ENCODE measurements around the gene SHKBP1. TPM values are rescaled to one million over a fixed set of nuclear protein-coding genes. Genes with fewer than 3 reads are reported as not detected.
A peak's percentile ranks its signal among the peaks of the same experiment; 100 is the strongest.
"Not testable (repeated sequence)": the region's sequence is repeated elsewhere in the genome, so short reads cannot be mapped to it uniquely, and the experiment has no call there.

Gene SHKBP1
- total RNA-seq, 1 experiment from 2014 or later = 49.7 TPM

DNA sequence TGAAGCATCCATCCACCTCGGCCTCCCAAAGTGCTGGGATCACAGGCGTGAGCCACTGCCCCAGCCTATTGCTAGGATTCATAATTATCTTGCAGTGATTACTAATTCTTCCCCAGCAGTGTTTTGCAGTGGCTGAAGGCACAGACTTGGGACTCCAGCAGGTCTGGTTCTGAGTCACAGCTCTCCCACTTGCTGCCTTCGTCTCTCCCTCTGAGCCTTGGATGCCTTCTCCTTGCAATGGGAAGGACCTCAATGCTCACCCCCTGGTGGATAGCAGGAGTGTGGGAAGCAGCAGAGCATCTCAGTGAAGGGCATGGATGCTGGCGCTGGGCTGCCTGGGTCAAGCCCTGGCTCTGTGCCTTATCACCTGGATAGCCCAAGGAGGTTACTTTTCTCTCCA is 37.6 kb upstream of the SHKBP1 start:
- no peak overlapping the region for H3K27ac ChIP-seq (ENCODE audit: low read length)
- DNase-seq = peak; percentile 35
- H4K20me1 ChIP-seq (ENCODE audit: insufficient read depth, low read depth, low read length) = no peaks in the 10 kb centered on the region
- H3K4me3 ChIP-seq (ENCODE audit: low read length) = no peak overlapping the region
- no peaks in the 10 kb centered on the region for H3K36me3 ChIP-seq (ENCODE audit: insufficient read depth, low read length)
- no peak overlapping the region for H3K9ac ChIP-seq (ENCODE audit: low read length)
- H3K79me2 ChIP-seq (ENCODE audit: low read length) = no peaks in the 10 kb centered on the region
- no peaks in the 10 kb centered on the region for H3K9me2 ChIP-seq (replicated peaks; ENCODE audit: insufficient read depth, low read length)
- no peaks in the 10 kb centered on the region for H3K4me1 ChIP-seq (ENCODE audit: low read length)
- H3K9me3 ChIP-seq (ENCODE audit: low read length) = no peaks in the 10 kb centered on the region
- no peaks in the 10 kb centered on the region for H3K27me3 ChIP-seq (ENCODE audit: low read length)
- H2AFZ ChIP-seq (ENCODE audit: low read length) = no peak overlapping the region
- no peak overlapping the region for H3K4me2 ChIP-seq (ENCODE audit: low read depth, low read length, poor library complexity, severe bottlenecking)

DNA sequence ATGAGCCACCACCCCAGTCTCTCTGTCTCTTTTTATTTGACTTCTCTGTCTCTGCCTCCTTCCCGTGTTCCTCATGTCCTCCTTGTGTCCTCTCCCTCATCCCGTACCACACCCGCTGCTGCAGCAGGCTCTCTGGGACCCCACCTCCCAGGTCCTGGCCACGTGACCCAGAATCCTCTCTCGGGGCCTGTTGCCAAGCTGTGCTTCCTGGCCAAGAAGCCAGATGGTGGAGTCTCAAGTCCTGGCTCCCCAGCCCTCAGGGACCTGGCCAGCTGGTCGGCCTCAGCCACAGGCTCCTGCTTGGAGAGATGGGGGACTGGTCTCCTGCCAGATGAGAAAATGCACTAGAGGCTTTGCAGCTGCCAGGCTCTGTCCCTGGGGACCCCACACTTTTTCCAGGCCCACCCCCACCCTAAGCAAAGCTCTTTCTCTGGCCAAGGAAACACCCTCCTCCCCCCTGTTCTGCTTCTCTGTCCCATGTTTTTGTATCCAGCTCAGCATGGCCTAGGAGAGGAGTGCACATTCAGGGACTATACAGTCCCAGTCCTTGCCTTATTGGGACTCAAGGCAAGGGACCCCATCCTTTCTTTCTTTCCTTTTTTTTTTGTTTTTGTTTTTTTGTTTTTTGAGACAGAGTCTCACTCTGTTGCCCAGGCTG is 34.3 kb upstream of the SHKBP1 start:
- Histone ChIP-seq H2AFZ (ENCODE audit: low read length) (no peak overlapping the region), H3K4me1 (ENCODE audit: low read length) (no peaks in the 10 kb centered on the region), H3K36me3 (ENCODE audit: insufficient read depth, low read length) (no peaks in the 10 kb centered on the region), H3K79me2 (ENCODE audit: low read length) (no peaks in the 10 kb centered on the region), H3K27me3 (ENCODE audit: low read length) (no peaks in the 10 kb centered on the region), H4K20me1 (ENCODE audit: insufficient read depth, low read depth, low read length) (no peaks in the 10 kb centered on the region), H3K9me3 (ENCODE audit: low read length) (no peaks in the 10 kb centered on the region), H3K4me2 (ENCODE audit: low read depth, low read length, poor library complexity, severe bottlenecking) (no peak overlapping the region), H3K9ac (ENCODE audit: low read length) (no peak overlapping the region), H3K9me2 (replicated peaks; ENCODE audit: insufficient read depth, low read length) (no peaks in the 10 kb centered on the region), H3K27ac (ENCODE audit: low read length) (no peak overlapping the region), H3K4me3 (ENCODE audit: low read length) (no peak overlapping the region)
- peak; percentile 35 for DNase-seq

DNA sequence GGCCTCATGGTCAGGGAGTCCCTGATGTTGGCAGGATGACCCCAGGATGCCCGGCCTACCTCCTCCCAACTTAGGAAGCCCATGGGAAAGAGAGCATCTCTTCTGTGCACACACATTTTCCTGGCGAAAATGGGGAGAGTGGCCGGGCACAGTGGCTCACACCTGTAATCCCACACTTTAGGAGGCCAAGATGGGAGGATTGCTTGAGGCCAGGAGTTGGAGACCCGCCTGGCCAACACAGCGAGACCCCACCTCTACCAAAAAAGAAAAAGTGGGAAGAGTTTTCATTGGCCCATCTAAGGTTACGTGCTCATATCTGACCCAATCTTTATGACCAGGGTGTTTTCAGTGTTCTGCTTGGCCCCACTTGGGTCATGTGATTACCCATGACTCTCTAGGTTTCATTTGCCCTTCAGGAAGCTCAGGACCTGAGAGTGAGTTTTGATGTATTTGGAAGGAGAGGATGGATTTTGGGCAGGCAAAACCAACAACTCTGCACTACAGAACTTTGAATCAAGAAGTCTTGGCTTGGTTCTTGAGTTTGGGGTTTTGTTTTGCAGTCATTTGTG is 33.6 kb upstream of the SHKBP1 start:
- no peaks in the 10 kb centered on the region for H4K20me1 ChIP-seq (ENCODE audit: insufficient read depth, low read depth, low read length)
- H3K9me3 ChIP-seq (ENCODE audit: low read length) = no peaks in the 10 kb centered on the region
- no peaks in the 10 kb centered on the region for H3K27me3 ChIP-seq (ENCODE audit: low read length)
- H3K27ac ChIP-seq (ENCODE audit: low read length) = no peak overlapping the region
- no peaks in the 10 kb centered on the region for H3K9me2 ChIP-seq (replicated peaks; ENCODE audit: insufficient read depth, low read length)
- H3K4me1 ChIP-seq (ENCODE audit: low read length) = no peaks in the 10 kb centered on the region
- H3K4me2 ChIP-seq (ENCODE audit: low read depth, low read length, poor library complexity, severe bottlenecking) = no peak overlapping the region
- no peak overlapping the region for H3K9ac ChIP-seq (ENCODE audit: low read length)
- H3K79me2 ChIP-seq (ENCODE audit: low read length) = no peaks in the 10 kb centered on the region
- no peak overlapping the region for H2AFZ ChIP-seq (ENCODE audit: low read length)
- DNase-seq = peak; percentile 17
- no peaks in the 10 kb centered on the region for H3K36me3 ChIP-seq (ENCODE audit: insufficient read depth, low read length)
- no peak overlapping the region for H3K4me3 ChIP-seq (ENCODE audit: low read length)

DNA sequence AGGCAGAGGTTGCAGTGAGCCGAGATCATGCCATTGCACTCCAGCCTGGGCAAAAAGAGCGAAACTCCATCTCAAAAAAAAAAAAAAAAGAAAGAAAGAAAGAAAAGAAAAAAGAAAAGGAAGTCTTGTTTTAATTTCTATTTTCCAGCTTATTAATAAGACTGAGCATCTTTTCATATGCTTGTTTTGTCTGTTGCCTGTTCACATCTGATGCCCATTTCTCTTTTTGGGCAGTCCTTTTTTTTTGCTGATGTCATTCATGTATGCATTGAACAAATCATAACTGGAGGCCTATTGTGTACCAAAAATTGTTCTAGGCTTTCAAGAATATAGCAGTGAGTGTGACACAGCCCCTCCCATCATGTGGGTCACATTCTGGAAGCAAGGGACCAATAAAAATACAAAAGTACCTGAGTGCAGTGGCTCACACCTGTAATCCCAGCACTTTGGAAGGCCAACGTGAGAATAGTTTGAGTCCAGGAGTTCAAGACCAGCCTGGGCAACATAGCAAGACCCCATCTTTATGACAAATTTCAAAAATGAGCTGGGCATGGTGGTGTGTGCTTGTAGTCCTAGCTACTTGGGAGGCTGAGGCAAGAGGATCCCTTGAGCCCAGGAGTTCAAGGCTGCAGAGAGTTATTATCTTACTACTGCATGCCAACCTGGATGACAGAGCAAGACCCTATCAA is 30.4 kb upstream of the SHKBP1 start:
- H3K36me3 ChIP-seq (ENCODE audit: insufficient read depth, low read length); DNase-seq; H3K27me3 ChIP-seq (ENCODE audit: low read length); H3K9ac ChIP-seq (ENCODE audit: low read length); H4K20me1 ChIP-seq (ENCODE audit: insufficient read depth, low read depth, low read length); H3K27ac ChIP-seq (ENCODE audit: low read length); H3K4me3 ChIP-seq (ENCODE audit: low read length); H3K9me3 ChIP-seq (ENCODE audit: low read length); H3K79me2 ChIP-seq (ENCODE audit: low read length); H3K9me2 ChIP-seq (replicated peaks; ENCODE audit: insufficient read depth, low read length); H3K4me2 ChIP-seq (ENCODE audit: low read depth, low read length, poor library complexity, severe bottlenecking); H2AFZ ChIP-seq (ENCODE audit: low read length); H3K4me1 ChIP-seq (ENCODE audit: low read length): not testable (repeated sequence)

DNA sequence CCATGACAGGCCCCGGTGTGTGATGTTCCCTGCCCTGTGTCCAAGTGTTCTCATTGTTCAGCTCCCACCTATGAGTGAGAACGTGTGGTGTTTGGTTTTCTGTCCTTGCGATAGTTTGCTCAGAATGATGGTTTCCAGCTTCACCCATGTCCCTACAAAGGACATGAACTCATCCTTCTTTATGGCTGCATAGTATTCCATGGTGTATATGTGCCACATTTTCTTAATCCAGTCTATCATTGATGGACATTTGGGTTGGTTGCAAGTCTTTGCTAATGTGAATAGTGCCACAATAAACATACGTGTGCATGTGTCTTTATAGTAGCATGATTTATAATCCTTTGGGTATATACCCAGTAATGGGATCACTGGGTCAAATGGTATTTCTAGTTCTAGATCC is 29.5 kb upstream of the SHKBP1 start:
- not testable (repeated sequence) for H3K4me1 ChIP-seq (ENCODE audit: low read length); H3K4me3 ChIP-seq (ENCODE audit: low read length); H3K36me3 ChIP-seq (ENCODE audit: insufficient read depth, low read length); H3K4me2 ChIP-seq (ENCODE audit: low read depth, low read length, poor library complexity, severe bottlenecking); DNase-seq; H3K9me2 ChIP-seq (replicated peaks; ENCODE audit: insufficient read depth, low read length); H3K27ac ChIP-seq (ENCODE audit: low read length); H3K9ac ChIP-seq (ENCODE audit: low read length); H3K9me3 ChIP-seq (ENCODE audit: low read length); H3K27me3 ChIP-seq (ENCODE audit: low read length); H2AFZ ChIP-seq (ENCODE audit: low read length); H3K79me2 ChIP-seq (ENCODE audit: low read length); H4K20me1 ChIP-seq (ENCODE audit: insufficient read depth, low read depth, low read length)

DNA sequence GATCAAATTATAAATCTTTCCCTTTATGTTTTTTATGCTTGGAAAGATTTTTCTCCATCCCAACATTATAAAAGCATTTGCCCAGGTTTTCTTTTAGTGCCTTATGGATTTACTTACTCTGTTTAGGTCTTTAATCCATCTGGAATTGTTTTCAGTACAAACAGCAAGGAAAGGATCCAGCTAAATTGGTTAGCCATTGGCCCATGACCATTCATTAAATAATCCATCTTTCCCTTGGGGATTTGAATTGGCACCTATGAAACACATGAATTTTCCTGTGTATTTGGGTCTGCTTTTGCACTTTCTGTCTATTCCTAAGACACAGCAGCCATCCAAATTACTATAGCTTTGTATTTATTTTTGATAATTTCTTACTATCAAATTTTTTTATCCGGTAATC is 28.8 kb upstream of the SHKBP1 start:
- no peaks in the 10 kb centered on the region for H4K20me1 ChIP-seq (ENCODE audit: insufficient read depth, low read depth, low read length)
- H3K4me3 ChIP-seq (ENCODE audit: low read length) = no peak overlapping the region
- H3K9me3 ChIP-seq (ENCODE audit: low read length) = no peaks in the 10 kb centered on the region
- no peak overlapping the region for H3K4me2 ChIP-seq (ENCODE audit: low read depth, low read length, poor library complexity, severe bottlenecking)
- DNase-seq = no peak
- H3K9ac ChIP-seq (ENCODE audit: low read length) = no peak overlapping the region
- H3K79me2 ChIP-seq (ENCODE audit: low read length) = no peaks in the 10 kb centered on the region
- no peaks in the 10 kb centered on the region for H3K27me3 ChIP-seq (ENCODE audit: low read length)
- no peak overlapping the region for H2AFZ ChIP-seq (ENCODE audit: low read length)
- H3K9me2 ChIP-seq (replicated peaks; ENCODE audit: insufficient read depth, low read length) = no peaks in the 10 kb centered on the region
- no peak overlapping the region for H3K27ac ChIP-seq (ENCODE audit: low read length)
- H3K4me1 ChIP-seq (ENCODE audit: low read length) = no peaks in the 10 kb centered on the region
- no peaks in the 10 kb centered on the region for H3K36me3 ChIP-seq (ENCODE audit: insufficient read depth, low read length)

DNA sequence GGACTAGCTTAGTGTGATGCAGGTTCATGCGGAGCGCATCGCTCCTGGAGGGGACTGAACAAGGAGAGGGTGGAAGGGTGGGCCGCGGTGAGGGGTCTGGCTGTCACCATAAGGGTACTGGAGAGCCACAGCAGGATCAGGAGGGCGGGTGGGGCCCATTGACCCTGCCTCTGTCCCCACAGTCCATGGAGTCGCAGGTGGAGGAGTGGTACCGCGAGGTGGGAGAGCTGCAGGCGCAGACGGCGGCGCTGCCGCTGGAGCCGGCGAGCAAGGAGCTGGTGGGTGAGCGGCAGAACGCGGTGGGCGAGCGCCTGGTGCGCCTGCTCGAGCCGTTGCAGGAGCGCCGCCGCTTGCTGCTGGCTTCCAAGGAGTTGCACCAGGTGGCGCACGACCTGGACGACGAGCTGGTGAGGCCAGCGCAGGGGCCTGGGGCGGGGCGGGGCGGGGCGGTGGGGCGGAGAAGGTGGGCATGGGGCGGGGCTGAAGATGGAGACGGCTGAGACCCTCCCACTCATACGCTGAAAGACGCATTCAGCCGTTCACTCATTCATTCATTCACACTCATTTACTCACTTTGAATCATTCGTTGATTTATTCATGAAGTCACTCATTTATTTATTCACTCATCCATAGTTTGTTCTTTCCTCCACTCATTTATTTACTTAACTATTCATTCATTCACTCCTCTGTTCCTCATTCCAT is 27.5 kb upstream of the SHKBP1 start:
- no peaks in the 10 kb centered on the region for H3K9me2 ChIP-seq (replicated peaks; ENCODE audit: insufficient read depth, low read length)
- H3K9ac ChIP-seq (ENCODE audit: low read length) = no peak overlapping the region
- no peak overlapping the region for H2AFZ ChIP-seq (ENCODE audit: low read length)
- no peak overlapping the region for H3K4me2 ChIP-seq (ENCODE audit: low read depth, low read length, poor library complexity, severe bottlenecking)
- no peaks in the 10 kb centered on the region for H3K36me3 ChIP-seq (ENCODE audit: insufficient read depth, low read length)
- H4K20me1 ChIP-seq (ENCODE audit: insufficient read depth, low read depth, low read length) = no peaks in the 10 kb centered on the region
- H3K79me2 ChIP-seq (ENCODE audit: low read length) = no peaks in the 10 kb centered on the region
- no peaks in the 10 kb centered on the region for H3K9me3 ChIP-seq (ENCODE audit: low read length)
- no peak overlapping the region for H3K4me3 ChIP-seq (ENCODE audit: low read length)
- DNase-seq = peak; percentile 87
- no peaks in the 10 kb centered on the region for H3K27me3 ChIP-seq (ENCODE audit: low read length)
- H3K4me1 ChIP-seq (ENCODE audit: low read length) = no peaks in the 10 kb centered on the region
- H3K27ac ChIP-seq (ENCODE audit: low read length) = no peak overlapping the region

DNA sequence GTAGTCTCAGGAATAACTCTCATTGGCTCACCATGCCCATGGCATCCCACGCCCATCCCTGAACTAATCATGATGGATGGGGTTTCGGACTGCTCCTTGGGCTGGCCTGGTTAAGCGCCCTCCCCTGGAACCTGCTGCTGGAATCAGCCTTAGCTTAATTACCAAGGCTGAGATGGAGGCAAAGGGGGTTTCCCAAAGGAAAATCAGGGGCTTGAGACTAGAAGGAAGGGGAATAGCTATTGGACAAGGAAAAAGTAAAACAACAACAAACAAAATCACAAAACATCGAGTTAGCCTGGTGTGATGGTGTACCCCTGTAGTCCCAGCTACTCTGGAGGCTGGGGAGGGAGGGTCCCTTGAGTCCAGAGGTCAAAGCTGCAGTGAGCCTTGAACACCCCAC is 25.7 kb upstream of the SHKBP1 start:
- Histone ChIP-seq H3K4me1 (ENCODE audit: low read length) (no peaks in the 10 kb centered on the region), H3K9ac (ENCODE audit: low read length) (no peak overlapping the region), H3K79me2 (ENCODE audit: low read length) (no peaks in the 10 kb centered on the region), H3K27ac (ENCODE audit: low read length) (no peak overlapping the region), H3K36me3 (ENCODE audit: insufficient read depth, low read length) (no peaks in the 10 kb centered on the region), H3K27me3 (ENCODE audit: low read length) (no peaks in the 10 kb centered on the region), H2AFZ (ENCODE audit: low read length) (no peak overlapping the region), H3K9me2 (replicated peaks; ENCODE audit: insufficient read depth, low read length) (no peaks in the 10 kb centered on the region), H3K4me2 (ENCODE audit: low read depth, low read length, poor library complexity, severe bottlenecking) (no peak overlapping the region), H4K20me1 (ENCODE audit: insufficient read depth, low read depth, low read length) (no peaks in the 10 kb centered on the region), H3K9me3 (ENCODE audit: low read length) (no peaks in the 10 kb centered on the region), H3K4me3 (ENCODE audit: low read length) (no peak overlapping the region)
- DNase-seq = no peak

Data from Karpas-422 (cell line).